Hindlimb muscle (tissue), 1 donor: ENCODE data around the gene CYFIP2. TPM values are rescaled to one million over a fixed set of nuclear protein-coding genes. Genes with fewer than 3 reads are reported as not detected.

ENCODE experiments used
- DNase-seq: peaks from one replicate; pipeline ENCODE4 v3.0.0-alpha.2; 2013
- polyA plus RNA-seq: library from polyadenylated mRNA; unstranded; fragments of 120-200 nt; gene quantifications from one replicate; pipeline ENCODE4 v1.2.1, GENCODE V29; 2013; ENCODE audit not compliant: insufficient read length

CYFIP2 gene
- polyA plus RNA-seq, 1 donor = 5.7 TPM

DNA sequence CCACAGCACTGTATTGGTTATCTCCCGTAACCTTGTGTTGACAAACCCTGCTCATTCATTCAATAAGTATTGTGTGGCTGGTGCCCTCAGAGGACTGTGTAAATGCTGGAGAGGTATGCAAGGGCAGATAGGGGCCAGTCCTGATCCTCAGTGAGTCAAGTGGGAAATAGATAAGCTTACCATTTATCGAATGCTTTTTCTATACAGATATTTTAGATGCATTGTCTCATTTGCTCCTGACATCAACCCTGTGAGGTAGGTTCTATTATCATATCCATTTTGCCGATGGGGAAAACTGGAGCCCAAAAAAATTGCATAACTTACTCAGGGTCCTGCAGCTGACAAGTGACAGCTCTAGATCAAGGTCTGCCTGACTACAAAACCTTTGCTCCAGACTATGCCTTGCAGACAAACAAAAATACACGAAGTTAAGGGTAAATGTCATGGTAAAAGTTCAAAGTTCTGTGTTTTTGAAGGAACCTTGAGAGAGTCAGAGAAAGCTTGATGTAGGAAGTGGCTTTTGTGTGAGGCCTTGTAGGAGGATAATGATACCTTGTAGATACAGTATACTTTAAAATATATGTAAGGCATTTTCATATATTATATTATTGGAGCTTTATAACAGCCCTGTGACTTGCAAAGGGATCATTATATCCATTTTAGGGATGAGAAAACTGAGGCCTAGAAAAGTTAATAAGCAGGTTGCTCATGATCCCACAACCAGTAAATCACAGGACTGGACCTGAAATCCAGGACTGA lies 22.7 kb downstream of the CYFIP2 start:
- no peak for DNase-seq

DNA sequence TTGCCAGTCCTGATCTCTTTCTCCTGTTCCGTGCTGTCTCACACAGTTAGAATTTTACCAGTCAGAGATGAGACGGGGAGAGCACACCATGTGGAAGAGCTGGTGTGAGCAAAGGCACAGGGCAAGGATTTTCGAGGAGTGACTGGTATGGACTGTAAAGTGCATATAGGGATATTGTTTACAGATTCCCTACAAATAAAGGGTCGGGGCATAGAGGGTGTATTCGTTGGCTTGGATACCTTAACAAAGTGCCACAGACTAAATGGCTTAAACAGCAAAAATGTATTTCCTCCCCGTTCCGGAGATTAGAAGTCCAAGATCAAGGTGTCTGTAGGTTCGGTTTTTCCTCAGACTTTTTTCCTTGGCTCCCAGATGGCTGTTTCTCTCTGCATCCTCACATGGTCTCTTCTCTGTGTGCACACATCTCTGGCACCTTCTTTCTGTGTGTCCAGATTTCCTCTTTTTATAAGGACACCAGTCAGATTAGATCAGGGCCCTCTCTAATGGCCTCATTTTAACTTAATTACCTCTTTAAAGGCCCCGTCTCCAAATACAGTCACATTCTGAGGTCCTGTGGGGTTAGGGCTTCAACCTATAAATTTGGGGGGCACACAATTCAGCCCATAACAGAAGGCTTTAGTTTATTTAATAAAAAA lies 23.4 kb downstream of the CYFIP2 start:
- DNase-seq = no peak

DNA sequence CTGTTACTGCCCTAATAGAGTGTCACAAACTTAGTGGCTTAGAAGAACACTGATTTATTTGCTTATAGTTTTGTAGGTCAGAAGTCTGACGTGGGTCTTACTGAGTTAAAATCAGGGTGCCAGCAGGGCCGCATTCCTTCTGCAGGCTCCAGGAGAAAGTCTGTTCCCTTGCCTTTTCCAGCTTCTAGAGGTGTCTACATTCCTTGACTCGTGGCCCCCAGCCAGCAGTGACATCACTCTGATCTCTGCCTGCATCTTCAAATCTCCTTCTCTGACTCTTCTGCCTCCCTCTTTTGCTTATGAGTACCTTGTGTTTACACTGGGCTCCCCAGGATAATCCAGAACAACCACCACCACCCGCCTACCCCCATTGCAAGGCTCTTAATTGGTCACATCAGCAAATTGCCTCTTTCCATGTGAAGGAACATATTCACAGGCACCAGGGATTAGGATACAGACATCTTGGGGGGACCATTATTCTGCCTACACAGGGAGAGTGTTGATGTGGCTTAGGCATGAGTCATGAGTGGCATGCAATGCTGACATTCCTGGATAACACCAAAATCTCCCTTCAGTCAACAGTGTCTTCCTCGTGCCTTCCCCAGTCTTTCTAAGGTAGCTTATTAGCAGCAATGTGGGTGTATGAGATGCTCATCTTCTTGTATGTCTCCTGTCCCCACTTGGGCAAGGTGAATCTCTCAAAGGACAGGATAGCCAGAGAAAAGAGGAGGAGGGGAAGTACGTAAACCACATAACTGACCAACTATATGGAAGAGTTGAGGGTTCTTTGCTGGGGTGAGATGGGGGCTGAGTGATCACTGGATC lies 24.4 kb downstream of the CYFIP2 start:
- no peak for DNase-seq

DNA sequence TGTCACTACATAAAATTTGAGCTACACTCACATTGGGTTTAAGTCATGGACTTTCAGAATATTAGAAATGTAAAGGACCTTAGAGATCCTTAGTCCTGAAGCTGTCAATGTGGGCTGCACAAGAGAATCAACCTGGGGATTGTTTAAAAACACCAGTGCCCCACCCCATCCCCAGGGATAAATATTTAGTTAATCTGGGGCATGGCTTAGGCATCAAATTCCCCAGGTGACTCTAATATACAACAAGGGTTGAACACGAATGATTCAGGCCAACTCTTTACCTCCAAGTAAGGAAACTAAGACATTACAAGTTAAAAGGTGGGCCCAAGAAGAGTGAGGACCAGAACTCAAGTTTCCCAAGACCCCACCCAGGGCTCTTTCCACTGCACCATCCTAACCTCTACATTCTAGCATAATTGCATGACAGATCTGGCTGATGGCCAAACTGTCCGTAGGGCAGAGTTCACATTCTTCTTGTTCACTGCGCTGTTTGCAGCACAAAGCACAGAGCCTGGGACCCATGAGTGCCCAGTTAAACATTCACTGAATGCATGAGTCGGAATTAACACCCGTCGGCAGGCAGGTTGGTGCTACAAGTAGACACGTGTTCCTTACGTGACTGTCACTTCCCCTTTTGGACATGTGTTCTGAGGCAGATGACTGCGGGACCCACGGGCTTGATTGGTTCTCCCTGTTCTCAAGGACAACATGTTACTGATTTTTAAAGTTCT lies 25.2 kb downstream of the CYFIP2 start:
- no peak for DNase-seq

DNA sequence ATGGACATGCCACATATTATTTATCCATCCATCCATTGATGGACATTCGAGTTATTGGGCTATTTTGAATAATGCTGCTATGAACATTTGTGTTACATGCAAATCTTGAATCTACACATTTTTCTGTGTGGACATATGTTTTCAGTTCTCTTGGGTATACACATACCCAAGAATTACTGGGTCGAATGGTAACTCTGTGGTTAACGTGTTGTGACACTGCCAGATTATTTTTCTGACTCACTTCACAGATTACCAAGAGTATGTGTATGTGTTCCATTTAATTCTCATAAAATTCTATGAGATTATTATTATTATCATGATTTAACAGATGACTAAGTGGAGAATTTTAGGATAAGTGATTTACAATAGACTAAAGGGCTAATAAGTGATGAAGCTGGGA lies 26.7 kb downstream of the CYFIP2 start:
- DNase-seq = no peak

DNA sequence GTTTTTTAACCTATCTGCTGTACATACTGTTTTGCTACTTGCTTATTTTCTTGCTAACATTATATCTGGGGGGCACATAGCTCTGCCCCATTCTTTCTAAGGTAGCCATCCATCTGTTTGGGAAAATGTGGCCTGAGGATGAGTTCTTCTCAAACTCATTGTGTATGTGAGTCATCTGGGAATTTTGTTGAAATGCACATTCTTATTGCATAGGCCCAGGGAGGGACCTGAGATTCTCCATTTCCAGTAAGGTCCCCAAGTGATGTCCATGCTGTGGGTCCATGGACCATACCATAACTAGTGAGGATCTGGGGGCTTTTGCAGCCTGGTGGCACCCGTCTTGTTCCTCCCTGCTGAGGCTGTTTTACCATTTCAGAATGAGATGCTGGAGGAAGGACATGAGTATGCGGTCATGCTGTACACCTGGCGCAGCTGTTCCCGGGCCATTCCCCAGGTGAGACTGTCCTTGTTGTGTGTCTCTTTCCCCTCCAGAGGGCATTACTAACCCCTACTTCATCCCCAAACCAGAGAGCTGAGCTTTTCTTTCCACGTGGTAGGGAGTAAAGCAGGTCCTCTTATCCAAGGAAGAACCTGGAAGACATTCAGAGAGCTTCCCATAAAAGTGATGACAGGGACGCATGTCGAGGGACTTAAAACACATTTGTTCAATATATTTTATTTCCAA lies 28.6 kb downstream of the CYFIP2 start:
- DNase-seq = no peak

DNA sequence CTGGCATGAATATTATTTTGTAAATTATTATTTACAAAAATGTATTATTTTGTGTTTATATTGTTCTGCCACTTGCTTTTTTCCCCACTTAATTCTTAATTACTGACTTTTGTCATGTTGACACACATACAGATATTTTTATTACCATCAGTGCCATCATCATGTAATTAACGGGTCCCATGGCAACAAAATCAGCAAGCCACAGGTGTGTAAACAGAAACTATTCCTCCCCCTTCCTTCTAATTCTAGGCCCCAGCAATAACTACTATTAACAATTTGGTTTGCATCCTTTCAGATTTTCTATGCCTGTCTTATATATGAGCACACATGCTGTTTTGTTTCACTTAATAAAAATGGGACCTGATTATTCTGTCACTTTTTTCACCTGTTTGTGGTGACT lies 29.3 kb downstream of the CYFIP2 start:
- DNase-seq = no peak

DNA sequence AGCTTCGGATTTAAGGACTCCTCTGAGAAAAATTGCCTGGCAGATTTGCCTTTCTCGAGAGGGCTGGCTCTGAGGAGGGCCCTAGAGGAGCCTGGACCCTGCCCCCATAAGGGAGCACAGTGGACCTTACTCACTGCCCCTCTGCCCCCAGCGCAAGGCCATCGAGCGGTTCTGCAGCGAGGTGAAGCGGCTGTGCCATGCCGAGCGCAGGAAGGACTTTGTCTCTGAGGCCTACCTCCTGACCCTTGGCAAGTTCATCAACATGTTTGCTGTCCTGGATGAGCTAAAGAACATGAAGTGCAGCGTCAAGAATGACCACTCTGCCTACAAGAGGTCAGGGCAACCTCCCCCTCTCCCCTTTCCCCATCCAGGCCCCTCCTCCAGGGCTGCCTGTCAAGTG lies 34.6 kb downstream of the CYFIP2 start:
- no peak for DNase-seq

DNA sequence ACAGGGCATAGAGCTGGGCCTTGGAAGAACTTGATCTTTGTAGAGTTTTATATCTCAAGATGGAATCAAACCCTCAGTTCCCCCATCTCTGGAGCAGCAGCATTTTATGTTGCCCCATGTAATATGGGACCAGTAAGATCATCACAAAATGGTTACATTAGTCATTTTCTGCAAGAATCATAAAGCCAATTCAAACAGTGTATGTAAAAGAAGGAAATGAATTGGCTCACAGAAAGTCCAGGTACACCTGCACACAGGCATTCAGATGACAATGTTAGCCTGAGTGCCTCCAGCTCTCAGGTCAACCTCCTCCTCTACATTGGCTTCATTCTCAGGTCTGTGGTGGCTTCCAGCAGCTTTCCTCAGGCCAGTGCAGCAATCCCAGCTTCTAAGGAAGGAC lies 35.1 kb downstream of the CYFIP2 start:
- no peak for DNase-seq

DNA sequence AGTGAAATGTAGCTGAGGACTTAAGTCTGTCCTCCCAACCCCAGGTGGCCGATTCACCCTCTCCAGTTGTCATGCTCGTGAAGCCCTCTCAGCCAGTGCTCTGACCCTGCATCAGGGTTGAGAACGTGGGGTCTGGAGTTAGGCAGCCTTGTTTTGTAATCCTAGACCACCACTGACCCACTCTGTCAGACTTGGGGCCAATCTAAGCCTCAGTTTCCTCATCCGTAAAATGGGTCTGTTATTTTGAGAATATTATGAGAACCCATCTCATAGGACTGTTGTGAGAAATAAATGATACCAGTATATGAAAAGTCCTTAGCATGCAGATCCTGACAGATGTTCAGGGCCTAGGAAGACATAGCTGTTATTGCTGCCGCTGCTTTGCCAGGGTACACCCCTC lies 37.1 kb downstream of the CYFIP2 start:
- no peak for DNase-seq

DNA sequence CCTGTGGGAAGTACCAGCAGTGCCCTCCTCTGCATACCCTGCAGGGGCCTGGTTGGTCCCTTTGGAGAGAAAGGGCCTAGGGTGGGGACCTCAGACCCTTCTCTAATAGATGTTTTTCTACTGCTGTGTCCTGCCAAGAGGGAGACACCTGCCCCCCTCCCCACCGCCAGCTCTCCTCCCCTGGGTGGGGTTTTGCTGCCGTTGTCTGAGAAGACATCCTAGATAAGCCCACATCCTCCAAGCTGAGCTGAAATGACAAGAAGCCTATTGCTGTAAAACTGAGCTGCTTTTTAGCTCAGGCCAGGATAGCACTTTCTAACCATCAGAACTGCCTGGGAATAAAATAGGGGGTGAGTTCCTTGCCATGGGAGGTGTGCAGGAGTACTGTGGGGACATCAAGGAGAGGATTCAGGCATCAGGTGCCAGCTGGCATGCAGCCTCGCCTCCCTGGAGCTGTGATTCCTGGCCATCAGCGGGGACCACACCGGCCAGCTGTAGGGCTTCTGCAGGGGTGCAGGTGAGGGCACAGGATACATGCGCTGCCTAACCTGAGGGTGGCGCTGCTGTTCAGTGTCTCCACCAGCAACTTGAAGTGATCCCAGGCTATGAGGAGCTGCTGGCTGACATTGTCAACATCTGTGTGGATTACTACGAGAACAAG lies 37.9 kb downstream of the CYFIP2 start:
- DNase-seq = no peak

DNA sequence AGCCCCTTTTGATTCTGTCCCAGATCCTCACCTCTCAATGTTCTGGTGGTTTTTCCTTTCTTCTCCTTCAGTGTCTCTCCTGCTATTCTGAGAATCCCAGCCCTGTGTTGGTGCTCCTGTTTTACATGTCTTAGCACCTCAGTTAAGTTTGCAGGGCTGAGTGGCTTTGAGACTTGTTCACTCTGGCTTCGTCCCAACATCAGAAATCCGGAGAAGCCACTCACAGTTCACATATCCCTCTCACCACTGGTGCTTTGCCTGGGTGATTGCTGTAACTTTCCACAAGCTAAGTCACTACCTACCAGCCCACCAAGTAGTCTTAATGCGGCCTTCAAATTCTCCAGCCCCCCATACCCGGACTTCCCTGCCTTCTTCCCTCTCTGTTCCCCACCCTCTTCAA lies 40.2 kb downstream of the CYFIP2 start:
- DNase-seq = no peak

DNA sequence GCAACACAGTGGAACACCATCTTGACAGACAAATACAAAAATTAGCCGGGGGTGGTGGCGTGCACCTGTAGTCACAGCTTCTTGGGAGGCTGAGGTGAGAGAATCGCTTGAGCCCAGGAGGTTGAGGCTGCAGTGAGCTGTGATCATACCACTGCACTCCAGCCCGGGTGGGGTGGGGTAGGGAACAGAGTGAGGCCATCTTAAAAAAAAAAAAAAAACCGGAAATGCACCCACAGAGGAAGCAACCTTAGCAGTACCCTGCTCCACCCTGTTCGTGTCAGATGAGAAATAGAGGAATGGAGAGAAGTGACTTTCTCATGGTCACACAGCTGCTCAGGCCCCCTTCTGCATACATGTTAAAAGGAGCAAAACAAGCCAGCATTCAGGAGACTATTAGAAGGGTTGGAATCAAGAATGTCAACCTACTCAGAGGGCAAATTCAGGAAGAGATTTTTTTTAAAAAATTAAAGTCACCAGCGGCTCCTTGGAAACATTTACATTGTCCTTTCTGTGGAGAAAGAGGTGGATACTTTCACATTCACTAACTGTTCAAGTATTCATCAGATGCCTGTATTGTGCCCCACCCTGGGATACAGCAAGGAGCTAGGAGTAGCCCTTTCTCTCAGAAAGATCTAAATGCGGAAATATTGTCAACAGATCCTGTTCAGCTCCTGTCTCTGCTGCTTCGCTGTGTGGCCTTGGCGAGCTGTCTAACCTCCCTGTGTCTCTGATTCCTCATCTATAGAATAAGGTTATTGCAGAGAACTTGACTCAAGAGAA lies 41.0 kb downstream of the CYFIP2 start:
- DNase-seq = no peak

DNA sequence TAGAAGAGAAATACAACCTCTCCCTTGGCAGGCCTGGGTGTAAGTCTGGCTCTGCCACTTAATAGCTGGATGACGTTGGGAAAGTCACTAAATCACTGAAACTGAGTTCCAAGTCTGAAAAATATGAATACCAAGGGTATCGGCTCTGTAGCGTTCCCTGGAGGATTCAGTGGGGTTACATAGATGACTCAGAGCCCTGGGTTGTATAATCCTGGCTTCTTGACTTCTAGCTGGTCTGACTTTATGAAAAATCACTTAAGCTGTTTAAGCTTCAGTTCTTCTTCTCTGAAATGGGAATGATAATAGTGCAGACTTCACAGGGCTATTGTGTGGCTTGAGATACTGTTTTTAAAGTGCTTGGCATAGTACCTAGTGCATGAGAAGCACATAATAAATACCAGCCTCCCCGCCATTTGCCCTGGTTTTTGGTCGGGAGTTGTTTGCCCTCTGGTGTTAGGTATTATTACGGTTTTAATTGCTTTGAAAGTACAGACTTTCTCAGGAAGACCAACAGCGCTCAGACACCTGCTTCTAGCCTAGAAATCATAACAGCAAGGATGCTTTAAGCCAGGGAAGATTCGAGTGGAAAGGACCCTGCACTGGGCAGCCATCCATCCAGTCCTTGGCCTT lies 43.0 kb downstream of the CYFIP2 start:
- no peak for DNase-seq

DNA sequence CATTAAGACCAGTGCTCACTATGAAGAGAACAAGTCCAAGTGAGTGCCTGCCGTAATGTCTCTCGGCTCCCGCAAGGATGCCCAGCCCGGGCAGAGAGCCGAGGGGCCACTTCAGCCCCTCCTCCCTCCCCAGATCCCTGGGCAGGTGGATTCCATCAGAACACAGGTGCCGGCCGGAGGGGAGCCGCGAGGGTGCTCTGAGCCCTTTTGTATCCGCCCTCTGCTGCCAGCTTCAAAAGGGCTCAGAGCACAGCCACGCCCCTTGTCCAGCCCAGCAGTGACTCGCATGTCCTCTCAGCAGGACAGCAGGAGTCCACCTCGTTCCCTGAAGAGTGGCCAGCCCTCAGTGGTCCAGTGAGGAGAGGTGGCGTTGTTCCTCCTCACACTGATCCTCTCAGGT lies 43.9 kb downstream of the CYFIP2 start:
- DNase-seq = no peak

DNA sequence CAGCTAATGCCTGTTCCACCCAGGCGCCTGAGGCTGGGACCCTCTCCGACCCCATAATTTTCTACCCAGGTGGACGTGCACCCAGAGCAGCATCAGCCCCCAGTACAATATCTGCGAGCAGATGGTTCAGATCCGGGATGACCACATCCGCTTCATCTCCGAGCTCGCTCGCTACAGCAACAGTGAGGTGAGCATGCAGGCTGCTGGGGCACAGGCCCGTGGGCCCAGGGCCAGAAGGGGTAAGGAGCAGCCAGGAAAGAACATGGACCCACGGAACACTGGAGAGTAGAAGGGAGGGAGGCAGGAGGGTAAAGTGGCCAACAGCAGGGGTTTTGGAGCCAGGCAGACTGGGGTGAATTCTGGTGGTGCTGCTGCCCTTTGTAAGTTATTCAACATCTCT lies 45.7 kb downstream of the CYFIP2 start:
- no peak for DNase-seq

DNA sequence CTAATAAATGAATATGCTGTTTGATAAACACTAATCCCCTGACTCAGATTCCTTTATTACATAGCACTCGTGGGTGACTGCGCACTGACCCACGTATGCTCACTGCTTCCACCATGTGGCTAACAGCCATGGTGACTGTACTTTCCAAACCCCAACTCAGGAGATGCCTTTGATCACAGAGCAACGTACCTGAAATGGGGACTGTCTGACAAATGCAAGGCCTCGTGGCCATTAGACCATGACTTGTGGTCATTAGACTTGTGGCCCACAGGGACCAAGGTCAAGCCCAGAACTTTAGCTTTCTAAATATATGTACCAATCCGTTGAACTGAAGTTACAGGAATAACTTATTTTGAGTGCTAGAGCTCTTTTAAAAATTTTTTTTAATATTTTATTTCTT lies 46.6 kb downstream of the CYFIP2 start:
- DNase-seq = no peak

DNA sequence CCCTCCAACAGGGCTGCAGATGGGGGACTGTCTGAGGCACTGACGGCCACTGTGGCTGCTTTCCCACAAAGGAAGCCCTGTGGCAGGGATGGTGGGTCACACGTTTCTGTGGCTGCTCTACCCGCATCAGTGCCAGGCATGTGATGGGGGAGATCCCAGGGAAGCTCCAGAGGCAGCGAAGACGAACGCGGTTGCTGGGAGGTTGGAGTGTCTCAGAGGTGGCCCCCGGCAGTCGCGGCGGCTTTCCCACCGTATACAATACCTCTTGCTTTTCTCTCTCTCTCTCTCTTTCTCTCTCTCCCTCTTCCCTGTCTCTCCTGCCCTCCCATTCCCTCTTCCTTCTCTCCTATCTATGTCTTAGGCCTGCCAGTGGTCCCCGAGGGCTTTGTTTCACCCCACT lies 56.7 kb downstream of the CYFIP2 start:
- no peak for DNase-seq

DNA sequence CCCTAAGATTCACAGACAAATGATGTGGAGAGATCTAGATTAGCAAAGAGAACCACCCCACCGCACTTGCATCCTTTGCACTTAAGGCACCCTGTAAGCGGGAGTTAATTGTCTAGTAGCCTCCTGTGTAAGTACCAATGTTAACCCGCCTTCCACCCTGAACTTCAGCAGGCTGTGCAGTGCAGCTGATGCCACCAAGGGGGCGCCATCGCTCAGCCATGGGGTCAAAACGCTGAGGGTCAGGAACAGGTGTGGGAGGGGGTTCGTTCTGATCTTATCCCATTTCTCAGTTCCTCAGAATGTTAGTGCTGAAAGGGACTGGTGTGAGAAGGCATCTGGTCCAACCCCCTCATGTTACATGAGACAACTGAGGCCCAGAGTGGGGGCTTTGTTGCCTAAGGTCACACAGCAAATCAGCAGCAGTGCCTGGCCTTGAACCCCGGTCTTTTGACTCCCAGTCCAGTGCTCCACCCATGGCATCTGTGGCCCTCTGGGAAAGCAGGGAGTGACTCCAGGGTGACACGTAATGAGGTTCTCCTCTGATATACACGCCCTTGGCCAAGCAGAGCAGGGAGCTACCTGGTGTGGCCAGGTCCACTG lies 57.3 kb downstream of the CYFIP2 start:
- DNase-seq = no peak

DNA sequence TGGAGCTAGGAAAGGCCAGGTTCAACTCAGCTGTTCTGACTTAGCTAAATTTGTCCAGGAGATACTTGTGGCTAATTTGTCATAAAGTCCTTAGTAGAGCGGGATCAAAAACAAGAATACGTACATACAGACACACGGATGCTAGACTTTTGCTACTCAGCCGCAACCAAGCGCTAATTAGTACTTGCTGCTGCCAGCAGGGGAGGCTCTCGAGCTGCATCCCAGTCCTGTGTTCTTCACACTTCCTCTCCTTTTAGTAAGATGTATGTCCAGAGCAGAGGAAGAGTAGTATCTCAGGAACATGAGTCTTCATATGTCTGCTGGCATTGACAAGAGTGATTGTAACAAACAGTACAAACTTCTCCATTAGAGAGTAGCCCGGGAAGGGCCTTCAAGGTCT lies 58.3 kb downstream of the CYFIP2 start:
- no peak for DNase-seq
